ENCODE measurements around the gene TRIM24.

TRIM24 gene

GRCh38 chr7:138585283-138585993 is 125.4 kb downstream of the TRIM24 start:
- no peak for TF ChIP-seq CTCF (IDR thresholded peaks at IDR 0.05)

GRCh38 chr7:138587485-138587884 is 127.4 kb downstream of the TRIM24 start:
- no peak for TF ChIP-seq CTCF (IDR thresholded peaks at IDR 0.05)

- TF ChIP-seq CTCF (IDR thresholded peaks at IDR 0.05), result no peak
These were observed 128.9 kb downstream of the TRIM24 start for GRCh38 chr7:138588986-138589385.

DNA sequence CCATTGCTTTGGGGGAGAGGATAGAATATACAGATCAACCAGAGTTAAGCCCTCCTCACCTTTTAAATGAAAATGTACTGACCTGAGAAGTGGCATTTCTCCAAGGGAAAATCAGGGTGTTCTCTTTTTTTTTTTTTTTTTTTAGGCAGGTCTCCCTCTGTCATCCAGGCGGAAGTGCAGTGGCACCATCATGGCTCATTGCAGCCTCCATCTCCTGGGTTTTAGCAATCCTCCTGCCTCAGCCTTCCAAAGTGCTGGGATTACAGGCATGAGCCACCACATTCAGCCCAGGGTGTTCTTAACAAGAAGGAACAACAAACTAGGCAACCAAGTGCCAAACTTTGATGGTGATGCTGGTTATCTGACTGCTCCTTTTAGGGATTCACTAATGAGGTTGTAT is 130.1 kb downstream of the TRIM24 start:
- TF ChIP-seq CTCF (IDR thresholded peaks at IDR 0.05), result no peak

GRCh38 chr7:138595454-138595853 is 135.4 kb downstream of the TRIM24 start:
- TF ChIP-seq CTCF (IDR thresholded peaks at IDR 0.05), result no peak

DNA sequence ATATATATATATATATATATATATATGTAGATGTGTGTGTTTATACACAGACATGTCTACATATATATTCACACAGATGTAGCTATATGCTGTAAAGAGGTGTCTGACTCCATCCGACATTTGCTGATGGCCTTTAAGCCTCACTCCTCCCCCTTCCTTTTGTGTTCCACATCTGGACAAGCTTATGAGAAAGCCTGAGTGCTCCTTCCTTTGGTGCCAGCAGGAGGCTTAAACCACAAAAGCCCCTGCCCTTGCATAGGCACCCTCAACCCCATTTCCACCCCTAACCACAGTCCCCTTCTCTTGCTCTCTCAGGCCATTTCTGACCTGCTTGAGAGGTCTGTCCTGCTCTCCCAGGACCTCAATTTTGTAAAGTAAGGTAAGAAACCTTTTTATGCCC is 142.4 kb downstream of the TRIM24 start:
- no peak for TF ChIP-seq CTCF (IDR thresholded peaks at IDR 0.05)

DNA sequence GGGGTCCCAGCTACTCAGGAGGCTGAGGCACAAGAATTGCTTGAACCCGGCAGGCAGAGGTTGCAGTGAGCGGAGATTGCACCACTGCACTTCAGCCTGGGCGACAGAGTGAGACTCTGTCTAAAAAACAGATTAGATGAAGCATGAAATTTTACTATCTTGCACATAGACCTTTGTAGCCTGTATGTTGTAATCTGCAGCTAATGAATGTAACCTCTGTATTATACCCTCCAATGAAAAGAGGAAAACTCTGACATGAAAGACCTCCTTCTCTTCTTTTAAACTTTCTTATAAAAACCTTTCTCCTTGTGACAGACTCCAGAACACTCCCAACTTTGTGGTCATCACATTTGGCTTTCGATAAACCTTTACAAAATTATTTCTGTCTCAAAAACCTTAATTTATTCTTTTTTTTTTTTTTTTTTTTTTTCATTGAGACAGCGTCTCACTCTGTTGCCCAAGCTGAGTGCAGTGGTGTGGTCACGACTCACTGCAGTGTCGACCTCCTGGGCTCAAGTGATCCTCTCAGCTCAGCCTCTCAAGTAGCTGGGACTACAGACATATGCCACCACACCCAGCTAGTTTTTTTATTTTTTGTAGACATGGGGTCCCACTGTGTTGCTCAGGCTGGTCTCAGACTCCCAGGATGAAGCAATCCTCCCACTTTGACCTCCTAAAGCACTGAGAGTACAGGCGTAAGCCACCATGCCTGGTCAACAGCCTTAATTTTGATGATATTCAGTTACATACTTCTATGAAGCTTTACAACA is 143.7 kb downstream of the TRIM24 start:
- no peak for TF ChIP-seq CTCF (IDR thresholded peaks at IDR 0.05)
